SW480 (cell line): ENCODE measurements around the gene LRRC59.

ENCODE experiments used
- DNase-seq: peaks from one replicate; pipeline ENCODE4 v3.0.0-alpha.2; 2016; ENCODE audit warnings: low spot score

The LRRC59 gene

DNA sequence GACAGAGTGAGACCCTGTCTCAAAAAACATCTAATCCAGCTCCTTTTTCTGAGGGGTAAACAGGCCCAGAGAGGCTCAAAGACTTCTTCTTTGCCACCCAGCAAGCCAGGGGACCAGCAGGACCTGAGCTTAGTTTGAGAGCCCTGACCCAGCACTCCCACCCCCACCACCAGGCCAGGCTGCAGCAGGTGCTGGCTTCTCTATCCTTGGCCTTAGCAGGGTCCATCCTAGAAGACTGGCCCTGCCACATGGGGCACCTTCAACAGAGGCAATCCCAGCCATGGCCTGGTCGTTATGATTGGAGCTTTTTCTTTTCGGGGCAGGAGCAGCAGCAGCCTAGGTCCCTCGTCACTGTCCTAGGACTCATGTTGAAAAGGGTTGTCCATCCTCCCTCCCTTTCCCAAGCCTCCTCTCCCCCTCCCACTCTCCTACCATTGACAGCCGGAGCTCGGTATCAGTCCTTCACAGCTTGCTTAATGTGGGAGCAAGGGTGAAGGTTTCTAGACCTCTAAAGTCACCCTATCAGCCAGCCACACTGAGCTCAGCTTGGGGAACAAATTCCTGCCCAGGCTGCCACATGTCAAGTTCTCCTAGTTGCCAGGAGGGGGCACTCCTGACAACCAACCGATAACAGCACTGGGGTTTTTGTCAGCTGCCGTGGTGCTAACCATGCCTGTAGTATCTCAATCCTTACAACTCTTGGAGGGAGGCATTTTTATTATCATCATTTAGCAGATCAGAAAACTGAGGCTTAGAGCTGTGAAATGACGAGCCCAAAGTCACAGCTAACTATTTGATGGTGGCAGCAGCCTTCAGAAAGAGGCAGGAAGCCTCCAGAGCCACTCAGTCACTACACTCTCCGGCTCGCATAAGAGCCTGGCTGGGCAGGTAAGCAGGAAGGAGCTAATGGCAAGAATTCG is 35.5 kb downstream of the LRRC59 start:
- DNase-seq = peak; percentile 67

DNA sequence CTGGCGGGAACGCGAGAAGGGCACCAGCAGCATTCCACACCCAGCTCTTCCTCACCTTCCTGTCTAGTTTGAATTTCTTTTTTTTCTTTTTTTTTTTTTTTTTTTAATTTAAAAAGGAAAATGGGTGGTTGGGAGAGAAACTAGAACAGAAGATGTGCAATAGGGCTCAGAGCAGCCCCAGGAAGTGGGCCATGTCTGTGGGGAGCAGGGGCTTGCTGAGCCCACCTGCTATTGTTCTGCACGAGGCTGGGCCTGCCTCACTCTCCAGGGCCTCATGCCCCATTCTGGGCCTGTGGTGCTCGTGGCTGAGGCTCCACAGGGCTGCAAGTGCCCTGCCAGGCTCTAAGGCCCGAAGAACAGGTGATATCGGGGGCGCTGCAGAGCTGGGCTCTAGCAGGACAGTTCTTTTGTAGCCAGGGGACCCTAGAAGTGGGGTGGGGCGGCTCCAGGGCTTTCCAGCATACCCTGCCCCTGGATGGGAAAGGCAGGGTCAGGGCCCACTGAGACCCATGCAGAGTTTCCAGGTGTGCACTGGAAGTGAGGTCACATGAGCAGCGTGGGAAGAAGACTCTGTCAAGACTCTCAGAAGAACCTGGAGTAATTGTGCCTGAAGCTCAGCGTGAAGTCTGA is 36.7 kb downstream of the LRRC59 start:
- DNase-seq = no peak

DNA sequence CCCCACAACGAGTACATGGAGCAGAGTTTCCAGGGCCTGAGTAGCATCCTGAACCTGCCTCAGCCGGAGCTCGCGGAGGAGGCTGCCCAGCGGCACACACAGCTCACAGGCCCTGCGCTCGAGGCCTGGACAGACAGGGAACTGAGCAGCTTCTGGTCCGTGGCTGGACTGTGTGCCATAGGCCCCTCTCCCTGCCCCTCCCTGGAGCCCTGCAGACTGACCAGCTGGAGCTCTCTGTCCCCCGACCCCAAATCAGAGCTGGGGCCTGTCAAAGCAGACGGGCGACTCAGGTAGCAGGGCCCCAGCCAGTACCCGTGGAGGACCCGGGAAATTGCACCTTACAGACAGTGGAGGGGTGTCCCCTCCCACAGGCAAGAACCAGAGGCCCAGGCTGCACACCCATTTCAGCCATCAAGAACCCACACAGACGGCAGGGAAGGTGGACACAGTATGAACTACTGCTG is 37.3 kb downstream of the LRRC59 start:
- no peak for DNase-seq

DNA sequence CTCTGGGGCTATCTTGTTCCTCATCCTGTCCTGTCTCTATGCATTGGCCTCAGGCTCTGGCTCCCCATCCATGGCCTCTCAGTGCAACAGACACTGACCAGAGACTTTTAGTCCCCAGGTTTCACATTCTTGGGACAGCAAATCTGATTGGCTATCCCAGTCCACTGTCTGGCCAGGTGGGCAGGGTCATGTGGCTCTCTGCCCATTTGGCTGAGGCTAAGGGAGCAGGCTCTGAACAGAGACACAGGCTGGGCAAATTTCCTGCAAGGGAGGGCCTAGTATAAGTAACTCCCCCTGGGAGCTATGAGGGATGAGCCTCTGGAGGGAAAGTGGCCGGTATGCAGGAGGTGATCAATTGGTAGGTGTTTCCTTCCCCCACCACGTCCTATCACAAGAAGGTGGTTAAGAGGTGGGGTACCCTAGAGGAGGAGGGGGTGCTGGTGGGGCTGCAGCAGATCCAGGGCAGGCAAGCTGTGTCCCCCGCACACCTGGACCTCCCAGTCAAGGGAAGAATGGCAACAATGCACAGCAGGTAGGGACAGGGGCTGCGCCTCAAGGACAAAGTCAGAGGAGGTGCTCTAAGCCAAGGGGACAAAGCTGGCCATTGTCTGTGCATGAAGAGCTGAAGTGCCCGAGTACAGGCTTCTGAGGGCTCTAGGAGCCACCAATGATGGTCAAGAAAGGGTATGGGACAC is 38.2 kb downstream of the LRRC59 start:
- no peak for DNase-seq

DNA sequence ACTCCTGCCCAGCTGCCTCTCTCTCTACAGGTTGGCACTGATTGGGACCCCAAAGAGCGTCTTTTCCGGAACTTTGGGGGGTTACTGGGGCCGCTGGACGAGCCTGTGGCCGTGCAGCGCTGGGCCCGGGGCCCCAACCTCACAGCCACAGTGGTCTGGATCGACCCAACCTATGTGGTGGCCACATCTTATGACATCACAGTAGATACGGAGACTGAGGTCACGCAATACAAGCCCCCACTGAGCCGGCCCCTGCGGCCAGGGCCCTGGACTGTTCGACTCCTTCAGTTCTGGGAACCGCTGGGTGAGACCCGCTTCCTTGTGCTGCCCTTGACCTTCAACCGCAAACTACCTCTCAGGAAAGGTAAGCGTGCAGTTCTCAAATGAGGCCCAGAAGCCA is 39.1 kb downstream of the LRRC59 start:
- no peak for DNase-seq

DNA sequence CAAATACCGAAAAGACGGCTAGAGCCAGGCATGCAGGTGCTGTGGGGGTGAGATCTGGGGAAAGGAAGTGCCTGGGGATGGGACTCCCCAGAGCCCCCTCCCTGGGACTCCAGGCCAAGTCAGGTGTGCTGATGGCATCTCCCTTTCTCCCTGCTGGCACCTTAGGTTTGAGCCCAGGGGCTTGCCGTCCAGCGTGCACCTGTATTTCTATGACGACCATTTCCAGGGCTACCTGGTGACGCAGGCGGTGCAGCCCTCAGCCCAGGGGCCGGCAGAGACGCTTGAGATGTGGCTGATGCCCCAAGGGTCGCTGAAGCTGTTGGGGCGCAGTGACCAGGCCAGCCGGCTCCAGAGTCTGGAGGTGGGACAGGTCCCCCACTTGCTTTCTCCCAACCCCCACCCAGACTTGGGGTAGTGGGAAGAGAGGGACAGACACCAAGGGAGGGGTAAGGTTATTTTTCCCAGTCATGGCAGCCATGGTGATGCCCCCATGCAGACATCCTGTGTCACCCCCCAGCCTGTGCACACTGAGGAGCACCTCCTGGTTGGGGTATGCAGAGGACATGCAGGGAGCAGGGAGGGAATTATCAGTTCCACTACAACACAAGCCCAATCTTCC is 40.3 kb downstream of the LRRC59 start:
- no peak for DNase-seq

DNA sequence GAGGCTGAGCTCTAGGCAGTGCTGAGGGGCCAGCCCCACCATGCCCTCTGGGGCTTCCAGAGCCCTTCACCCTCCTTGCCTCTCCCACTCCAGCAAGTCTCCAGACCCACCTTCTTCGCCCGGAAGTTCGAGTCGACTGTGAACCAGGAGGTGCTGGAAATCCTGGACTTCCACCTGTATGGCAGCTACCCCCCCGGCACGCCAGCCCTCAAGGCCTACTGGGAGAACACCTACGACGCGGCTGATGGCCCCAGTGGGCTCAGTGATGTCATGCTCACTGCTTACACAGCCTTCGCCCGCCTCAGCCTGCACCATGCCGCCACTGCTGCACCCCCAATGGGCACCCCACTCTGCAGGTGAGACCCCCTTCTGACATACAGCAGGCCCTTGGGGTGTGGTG is 40.9 kb downstream of the LRRC59 start:
- DNase-seq = no peak

DNA sequence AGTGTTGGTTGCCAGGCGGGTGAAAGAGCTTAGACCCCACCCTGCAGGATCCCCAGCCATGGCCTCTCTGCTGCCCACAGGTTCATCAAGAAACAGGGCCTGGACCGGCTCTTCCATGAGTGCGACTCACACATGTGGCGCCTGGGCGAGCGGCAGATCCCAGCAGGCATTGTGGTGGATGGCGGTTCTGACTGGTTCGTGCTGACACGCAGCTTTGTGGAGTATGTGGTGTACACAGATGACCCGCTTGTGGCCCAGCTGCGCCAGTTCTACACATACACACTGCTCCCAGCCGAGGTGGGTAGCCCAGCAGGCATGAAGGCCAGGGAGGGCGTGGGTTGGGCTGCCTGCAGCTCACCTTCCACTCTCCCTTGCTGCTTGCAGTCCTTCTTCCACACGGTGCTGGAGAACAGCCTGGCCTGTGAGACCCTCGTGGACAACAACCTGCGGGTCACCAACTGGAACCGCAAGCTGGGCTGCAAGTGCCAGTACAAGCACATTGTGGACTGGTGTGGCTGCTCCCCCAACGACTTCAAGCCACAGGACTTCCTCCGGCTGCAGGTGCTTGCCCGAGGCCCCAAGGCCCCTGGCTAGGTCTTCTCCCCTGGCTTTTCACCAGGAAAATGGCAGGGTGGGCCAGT is 41.5 kb downstream of the LRRC59 start:
- no peak for DNase-seq

DNA sequence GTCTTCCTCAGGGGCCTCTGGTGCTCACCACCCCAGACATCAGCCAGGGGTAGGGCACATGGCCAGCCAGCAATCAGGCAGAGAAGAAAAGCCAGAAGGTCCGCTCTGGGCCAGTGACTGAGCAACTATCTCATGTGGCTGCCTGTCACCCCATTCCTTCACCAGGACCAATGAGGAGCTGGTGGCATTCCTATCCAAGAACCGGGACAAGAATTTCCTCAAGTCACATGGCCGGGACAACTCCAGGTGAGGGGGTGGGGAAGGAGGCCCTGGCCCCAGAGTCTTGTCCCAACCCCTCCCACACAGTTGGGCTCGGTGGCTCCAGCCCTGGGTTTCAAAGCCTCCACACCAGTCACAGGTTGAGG is 42.0 kb downstream of the LRRC59 start:
- DNase-seq = no peak

DNA sequence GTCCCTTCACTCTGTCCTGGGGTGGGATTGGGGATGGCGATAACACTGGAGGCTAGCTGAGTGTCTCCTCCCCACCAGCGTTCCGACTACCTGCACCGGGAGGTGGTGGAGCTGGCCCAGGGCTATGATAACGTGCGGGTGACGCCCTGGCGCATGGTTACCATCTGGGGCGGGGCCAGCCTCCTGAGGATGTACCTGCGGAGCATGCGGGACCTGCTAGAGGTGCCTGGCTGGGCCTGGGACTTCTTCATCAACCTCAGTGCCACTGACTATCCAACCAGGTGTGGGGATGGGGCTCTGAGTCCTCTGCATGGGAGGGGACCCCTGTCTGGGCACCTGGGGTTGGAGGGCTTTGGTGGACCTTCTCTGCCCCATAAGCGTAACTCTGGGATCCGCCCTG is 42.5 kb downstream of the LRRC59 start:
- DNase-seq = no peak

DNA sequence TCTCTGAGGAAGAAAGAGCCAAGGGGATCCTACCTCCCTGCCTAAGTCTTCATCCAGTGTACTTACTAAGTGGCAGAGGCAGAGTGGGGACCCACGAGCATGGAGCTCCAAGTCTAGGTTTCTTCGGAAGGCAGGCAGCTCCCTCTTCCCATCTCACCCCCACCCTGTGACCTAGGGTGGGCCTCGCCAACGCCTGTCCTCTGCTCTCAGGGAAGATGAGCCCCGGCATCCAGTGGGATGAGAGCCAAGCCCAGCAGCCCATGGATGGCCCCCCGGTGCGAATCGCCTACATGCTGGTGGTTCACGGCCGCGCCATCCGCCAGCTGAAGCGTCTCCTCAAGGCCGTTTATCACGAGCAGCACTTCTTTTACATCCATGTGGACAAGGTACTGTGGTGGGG is 43.1 kb downstream of the LRRC59 start:
- DNase-seq = no peak

DNA sequence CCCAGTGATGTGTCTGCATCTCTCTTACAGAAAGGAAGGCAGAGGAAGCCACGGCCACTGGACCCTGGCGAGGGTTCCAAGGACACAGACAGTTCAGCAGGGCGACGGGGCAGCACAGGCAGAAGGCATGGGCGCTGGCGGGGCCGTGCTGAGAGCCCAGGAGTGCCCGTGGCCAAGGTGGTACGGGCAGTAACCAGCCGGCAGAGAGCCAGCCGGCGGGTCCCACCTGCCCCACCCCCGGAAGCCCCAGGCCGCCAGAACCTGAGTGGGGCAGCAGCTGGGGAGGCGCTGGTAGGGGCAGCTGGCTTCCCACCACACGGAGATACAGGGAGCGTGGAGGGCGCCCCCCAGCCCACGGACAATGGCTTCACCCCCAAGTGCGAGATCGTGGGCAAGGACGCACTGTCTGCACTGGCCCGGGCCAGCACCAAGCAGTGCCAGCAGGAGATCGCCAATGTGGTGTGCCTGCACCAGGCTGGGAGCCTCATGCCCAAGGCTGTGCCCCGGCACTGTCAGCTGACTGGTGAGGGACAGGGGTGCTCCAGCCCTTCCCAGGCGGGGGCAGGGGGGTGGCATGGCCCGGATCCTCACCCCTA is 43.6 kb downstream of the LRRC59 start:
- no peak for DNase-seq

DNA sequence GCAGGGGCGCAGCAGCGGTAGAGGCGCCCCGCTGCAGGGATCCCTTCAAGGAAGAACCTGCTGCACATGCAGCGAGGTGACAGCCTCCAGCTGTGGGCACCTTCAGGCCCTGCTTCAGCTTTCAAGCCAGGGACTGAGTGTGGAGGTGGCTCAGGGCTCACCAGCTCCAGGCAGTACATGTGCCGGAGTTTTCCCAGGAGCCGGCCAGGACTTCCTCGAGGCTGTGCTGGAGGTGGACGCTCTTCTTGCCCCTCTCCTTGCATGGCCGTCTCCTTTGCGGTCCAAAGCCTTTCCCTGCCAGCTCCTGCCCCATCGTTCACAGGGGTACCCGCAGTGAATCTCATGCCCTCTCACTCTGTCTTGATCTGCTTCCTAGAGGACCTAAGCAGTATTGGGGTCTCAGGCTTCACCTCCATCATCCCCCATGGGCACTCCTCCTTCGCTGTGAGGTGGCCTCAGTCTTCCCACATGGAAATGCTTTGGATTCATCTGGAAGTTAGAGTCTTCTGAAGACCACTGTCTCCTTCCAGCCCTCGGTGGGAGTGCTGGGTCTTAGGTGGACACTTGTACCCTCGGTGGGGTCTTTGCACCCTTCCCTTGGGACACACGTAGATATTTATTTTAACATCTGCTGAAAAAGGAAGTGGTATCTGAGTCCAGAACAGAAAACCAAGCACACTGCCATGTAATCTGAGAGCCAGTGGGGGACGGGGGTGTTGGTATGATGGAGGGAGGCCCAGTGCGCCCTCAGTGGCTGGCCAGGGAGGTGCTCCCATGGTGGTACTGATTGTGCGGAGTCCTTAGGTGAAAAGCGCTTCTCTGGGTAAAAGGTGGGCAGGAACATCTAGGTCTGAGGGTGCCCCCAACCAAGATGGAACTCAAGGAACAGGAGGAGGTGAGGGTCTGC is 44.4 kb downstream of the LRRC59 start:
- DNase-seq = no peak

DNA sequence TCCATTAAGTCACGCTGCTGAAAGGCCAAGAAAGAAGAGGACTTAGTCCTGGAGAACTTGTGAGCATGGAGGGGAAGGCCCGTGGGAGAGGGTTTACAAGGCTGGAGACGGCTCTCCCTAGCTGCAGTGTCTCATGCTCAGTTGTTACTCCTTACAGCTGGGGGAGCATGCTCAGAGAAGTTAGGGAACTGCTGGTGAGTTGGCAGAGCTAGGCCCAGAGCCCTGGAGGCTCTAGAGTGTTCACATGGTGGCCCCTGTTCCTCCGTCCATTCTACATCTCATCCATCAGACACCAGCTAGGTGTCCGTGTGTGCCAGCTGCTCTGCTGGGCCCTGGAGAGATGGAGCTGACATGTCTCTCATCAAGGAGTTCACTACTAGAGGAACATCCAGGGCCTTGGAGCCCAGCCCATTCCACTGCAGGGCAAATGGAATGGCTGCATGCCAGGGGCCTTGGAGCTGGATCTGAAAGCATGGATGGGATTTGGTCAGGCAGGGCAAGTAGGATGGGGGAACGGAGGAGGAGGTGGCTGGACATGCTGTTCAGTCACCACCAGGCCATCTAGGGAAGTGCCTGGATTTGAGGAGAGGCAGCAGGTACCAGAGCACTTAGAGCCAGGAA is 45.1 kb downstream of the LRRC59 start:
- DNase-seq = no peak

DNA sequence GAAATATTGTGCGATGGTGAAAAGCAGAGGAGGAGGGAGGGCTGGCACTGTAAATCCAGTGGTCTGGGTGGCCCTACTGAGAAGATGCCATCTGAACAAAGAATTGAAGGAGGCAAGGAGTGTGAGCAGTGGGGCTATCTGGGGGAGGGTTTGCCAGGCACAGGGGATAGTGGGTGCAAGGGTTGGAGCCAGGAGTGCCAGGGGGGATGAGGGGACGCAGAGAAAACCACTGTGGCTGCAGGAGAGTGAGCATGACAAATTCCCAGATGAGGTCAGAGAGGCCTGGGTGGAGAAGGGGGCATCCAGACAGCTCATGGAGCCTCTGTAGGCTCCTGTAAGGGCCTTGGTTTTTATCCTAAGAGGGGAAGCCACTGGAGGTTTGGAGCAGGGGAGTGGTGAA is 46.6 kb downstream of the LRRC59 start:
- DNase-seq = no peak

DNA sequence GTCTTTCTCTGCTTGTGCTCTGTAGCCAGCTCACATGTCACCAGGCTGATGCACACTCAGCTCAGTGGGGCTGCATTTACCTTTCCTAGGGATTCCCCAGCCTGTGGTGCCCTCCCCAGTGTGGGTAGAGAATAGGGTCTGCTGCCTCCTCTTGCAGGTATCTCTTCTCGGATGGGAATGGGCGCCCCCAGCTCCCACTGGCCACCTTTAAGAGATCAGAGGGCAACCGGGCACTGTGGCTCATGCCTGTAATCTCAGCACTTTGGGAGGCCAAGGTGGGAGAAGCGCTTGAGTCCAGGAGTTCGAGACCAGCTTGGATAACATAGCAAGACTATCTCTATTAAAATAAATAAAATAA is 48.1 kb downstream of the LRRC59 start:
- DNase-seq = no peak

DNA sequence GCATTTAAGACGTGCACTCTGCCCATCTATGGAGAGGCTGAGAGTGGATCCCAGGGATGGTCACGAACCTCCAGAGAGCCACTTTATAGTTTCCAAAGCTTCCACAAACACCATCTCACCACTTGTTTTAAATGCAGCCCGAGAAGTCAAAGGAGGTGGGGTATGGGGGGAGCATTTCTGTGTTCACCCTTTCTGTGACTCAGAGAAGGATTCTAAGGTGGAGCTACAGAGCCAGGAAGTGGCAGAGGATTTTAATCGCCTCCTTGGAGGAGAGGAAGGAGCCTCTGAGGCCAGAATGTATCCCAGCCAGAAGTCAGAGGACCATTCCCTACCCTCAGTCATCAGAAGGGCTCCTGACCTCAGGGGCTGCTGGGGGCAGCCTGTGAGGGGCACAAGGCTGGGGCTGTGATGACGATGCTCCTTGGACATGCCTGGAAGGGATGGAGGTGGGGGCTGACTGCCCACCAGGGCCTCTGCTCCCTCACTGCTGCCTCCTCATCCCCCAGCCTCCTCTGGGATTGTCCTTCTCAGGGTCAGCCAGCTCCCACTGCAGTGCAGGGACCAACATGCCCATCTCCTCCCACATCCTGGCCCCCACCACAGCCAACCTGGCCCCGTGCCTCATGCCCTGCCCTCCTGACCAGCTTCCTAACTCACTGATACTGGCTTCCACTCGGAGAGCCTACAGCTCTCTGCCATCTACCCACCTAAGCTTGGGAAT is 48.6 kb downstream of the LRRC59 start:
- no peak for DNase-seq

DNA sequence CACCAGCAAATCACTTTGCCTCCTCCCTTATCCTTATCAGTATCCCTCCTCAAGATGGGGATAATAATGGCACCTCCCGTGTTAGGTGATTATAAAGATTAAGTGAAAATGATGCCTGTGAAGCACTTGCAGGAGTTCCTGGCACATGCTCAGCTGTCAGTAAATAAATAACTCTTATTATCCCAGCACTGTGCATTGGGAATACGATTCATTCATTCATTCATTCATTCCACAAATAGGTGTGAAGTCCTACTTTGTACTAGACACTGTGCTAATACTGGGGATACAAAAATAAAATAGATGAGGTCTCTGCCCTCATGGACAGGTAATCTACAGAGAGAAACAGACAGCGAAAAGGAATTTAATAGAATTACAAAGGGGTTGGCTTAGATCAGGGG is 49.4 kb downstream of the LRRC59 start:
- no peak for DNase-seq

DNA sequence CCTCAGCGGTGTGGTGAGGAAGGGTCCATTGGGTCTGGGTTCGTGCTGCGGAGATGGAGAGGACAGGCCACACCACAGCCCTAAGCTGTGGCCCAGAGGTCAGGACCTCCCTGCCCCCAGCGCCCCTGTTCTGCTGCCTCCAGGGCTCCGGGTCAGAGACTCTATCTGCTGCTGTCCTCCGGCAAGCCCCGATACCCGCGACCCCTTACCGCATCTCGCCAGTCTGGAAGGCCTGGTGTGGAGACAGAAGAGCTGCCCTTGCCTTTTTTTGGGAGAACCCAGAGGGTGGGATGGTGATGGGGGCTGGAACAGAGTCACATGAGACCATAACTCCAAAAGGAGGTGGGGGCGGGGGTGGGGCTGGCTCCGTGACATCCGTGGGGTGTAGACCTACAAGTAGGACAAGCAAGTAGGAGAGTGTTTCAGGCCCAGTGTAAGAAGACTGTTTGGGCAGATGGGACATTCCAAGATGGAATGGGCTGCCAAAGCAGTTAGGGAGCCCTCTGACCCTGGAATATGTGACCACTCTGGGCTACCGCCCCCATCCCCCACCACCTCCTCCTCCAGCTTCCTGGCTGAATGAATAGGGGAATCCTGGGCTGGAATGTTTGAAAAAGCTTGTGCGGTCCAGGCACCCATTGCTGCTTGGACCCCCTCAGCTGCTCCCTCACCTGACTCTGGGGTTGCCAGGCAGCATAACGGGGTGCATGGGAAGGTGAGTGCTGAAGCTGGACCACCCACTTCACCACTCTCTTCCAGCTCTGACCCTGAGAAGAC is 50.0 kb downstream of the LRRC59 start:
- no peak for DNase-seq
